ENCODE measurements around the gene QKI. TPM values are rescaled to one million over a fixed set of nuclear protein-coding genes. Genes with fewer than 3 reads are reported as not detected.
"Not testable (repeated sequence)": the region's sequence is repeated elsewhere in the genome, so short reads cannot be mapped to it uniquely, and the experiment has no call there.

The QKI gene
- total and polyA plus RNA-seq, 4 donors: 27.1 to 213 (median 89.5) TPM

DNA sequence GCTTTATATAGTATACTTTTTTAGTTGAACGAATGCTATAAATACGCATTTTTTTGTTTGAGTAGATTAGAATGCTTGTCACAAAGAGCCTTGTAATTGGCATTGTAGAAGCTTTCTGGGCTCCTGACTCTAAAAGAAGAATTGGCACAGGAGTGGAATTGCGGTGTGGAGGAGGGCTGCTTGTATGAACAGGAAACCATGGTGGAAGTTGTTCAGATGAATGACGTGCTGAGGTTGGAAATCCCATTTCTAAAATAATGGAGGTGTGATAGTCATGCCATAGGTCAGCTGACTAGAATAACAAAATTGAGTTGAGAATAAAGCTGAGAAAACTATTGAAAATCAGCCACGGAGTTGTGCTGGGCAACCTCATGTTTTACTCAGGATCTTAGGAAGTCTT, 174.9 kb downstream of the QKI start:
- Histone ChIP-seq H3K27me3 (ENCODE audit: control insufficient read depth in 1 of 2, insufficient read depth in 2 of 2, low read length in 1 of 2) (no peaks in the 10 kb centered on the region), H3K4me3 (ENCODE audit: low read length in 2 of 2) (no peak overlapping the region), H3K4me1 (ENCODE audit: control insufficient read depth in 1 of 2, insufficient read depth in 2 of 2, low read length in 2 of 2) (no peaks in the 10 kb centered on the region), H3K9me3 (ENCODE audit: control insufficient read depth, low read length) (no peaks in the 10 kb centered on the region), H3K36me3 (ENCODE audit: control insufficient read depth in 1 of 2, insufficient read depth in 2 of 2, low read length in 1 of 2) (no peaks in the 10 kb centered on the region), H3K27ac (ENCODE audit: low read depth in 1 of 2, low read length in 2 of 2) (no peak overlapping the region)
- intact Hi-C loops (cut with DNase I): no loop called here
- no peak for ATAC-seq (ENCODE audit: low FRiP score)
- 41 to 49% methylated on average over 5 of the region's 5 CpGs for WGBS, 2 donors
- no peak for DNase-seq

DNA sequence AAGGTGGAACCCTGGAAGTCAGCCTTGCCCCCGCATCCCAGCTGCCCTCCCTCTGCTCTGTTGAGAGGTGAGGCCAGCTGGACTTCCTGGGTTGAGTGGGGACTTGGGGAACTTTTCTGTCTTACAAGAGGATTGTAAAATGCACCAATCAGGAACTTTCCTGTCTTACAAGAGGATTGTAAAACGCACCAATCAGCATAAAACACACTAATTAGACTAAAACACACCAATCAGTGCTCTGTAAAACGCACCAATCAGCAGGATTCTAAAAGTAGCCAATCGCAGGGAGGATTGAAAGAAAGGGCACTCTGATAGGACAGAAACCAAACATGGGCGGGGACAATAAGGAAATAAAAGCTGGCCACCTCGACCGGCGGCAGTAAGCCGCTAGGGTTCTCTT, 175.6 kb downstream of the QKI start:
- H3K9me3 ChIP-seq (ENCODE audit: control insufficient read depth, low read length); intact Hi-C loops (cut with DNase I); ATAC-seq (ENCODE audit: low FRiP score); DNase-seq; H3K27ac ChIP-seq (ENCODE audit: low read depth in 1 of 2, low read length in 2 of 2); H3K27me3 ChIP-seq (ENCODE audit: control insufficient read depth in 1 of 2, insufficient read depth in 2 of 2, low read length in 1 of 2); H3K4me1 ChIP-seq (ENCODE audit: control insufficient read depth in 1 of 2, insufficient read depth in 2 of 2, low read length in 2 of 2); H3K36me3 ChIP-seq (ENCODE audit: control insufficient read depth in 1 of 2, insufficient read depth in 2 of 2, low read length in 1 of 2); H3K4me3 ChIP-seq (ENCODE audit: low read length in 2 of 2): not testable (repeated sequence)
- 96% methylated on average over 9 of the region's 9 CpGs for WGBS, 2 donors

DNA sequence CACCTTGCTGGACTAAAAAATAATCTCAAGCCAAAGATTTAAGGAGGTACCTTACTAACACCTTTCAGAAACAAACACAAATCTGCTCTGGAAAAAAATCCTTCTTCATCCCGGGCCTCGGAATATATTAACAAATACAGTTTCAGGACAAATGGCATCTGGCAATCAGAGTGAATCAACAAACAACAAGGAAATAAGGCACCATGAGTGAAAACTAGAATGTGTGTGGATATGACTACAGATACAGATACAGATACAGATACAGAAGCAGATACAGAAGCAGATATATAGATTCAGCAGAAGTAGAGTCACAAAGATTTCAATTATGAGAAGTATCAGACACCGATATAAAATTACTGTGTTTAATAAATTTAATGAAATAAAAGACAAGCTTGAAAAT, 178.4 kb downstream of the QKI start:
- Histone ChIP-seq H3K4me3 (ENCODE audit: low read length in 2 of 2) (no peak overlapping the region), H3K27ac (ENCODE audit: low read depth in 1 of 2, low read length in 2 of 2) (no peak overlapping the region), H3K36me3 (ENCODE audit: control insufficient read depth in 1 of 2, insufficient read depth in 2 of 2, low read length in 1 of 2) (no peaks in the 10 kb centered on the region), H3K4me1 (ENCODE audit: control insufficient read depth in 1 of 2, insufficient read depth in 2 of 2, low read length in 2 of 2) (no peaks in the 10 kb centered on the region), H3K27me3 (ENCODE audit: control insufficient read depth in 1 of 2, insufficient read depth in 2 of 2, low read length in 1 of 2) (no peaks in the 10 kb centered on the region), H3K9me3 (ENCODE audit: control insufficient read depth, low read length) (no peaks in the 10 kb centered on the region)
- intact Hi-C loops (cut with DNase I): no loop called here
- no peak for ATAC-seq (ENCODE audit: low FRiP score)
- WGBS, 2 donors: 88 to 95% methylated on average over 3 of the region's 3 CpGs
- no peak for DNase-seq

DNA sequence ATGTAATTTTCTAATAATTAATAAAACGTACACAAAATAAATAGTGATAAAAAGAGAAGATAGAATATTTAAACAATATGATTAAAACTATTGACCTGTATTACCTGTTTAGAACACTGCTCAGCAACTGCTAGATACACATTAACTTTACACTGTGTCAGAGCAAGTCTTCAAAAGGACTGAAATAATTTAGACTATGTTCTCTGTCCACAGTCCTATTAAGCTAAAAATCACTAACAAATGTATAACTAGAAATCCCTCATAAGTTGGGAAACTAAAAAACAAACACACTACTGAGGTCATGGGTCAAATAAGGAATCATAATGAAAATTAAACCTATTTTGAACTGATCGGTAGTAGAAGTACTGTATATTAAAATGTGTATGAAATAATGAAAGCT, 181.7 kb downstream of the QKI start:
- H3K4me3 ChIP-seq (ENCODE audit: low read length in 2 of 2): no peak overlapping the region
- H3K4me1 ChIP-seq (ENCODE audit: control insufficient read depth in 1 of 2, insufficient read depth in 2 of 2, low read length in 2 of 2): no peaks in the 10 kb centered on the region
- H3K27ac ChIP-seq (ENCODE audit: low read depth in 1 of 2, low read length in 2 of 2): no peak overlapping the region
- no peaks in the 10 kb centered on the region for H3K36me3 ChIP-seq (ENCODE audit: control insufficient read depth in 1 of 2, insufficient read depth in 2 of 2, low read length in 1 of 2)
- 83 to 91% methylated on average over 2 of the region's 2 CpGs for WGBS, 2 donors
- ATAC-seq (ENCODE audit: low FRiP score) (no peak), DNase-seq (no peak)
- no peaks in the 10 kb centered on the region for H3K27me3 ChIP-seq (ENCODE audit: control insufficient read depth in 1 of 2, insufficient read depth in 2 of 2, low read length in 1 of 2)
- peaks cover 1% of the 10 kb centered on the region for H3K9me3 ChIP-seq (ENCODE audit: control insufficient read depth, low read length)
- intact Hi-C loops (cut with DNase I): no loop called here

DNA sequence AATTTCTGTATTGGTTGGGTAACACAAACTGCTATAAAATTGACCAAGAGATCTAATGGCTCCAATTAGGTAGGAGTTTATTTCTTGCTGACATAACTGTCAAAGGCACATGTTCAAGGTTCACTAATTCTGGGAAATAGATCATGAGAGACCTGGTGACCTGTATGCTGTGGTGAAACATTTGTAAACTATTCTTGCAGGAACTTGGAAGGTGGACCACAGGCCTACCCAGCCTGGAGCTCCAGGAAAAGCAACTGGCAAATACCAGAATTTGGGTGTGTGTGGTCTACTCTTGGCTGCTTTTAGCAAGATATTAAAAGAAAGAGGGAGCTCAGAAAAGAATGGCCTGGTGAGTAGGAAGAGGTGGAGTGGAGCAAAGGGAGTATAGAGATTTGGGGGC, 184.6 kb downstream of the QKI start:
- H3K4me1 ChIP-seq (ENCODE audit: control insufficient read depth in 1 of 2, insufficient read depth in 2 of 2, low read length in 2 of 2): no peaks in the 10 kb centered on the region
- no peak overlapping the region for H3K27ac ChIP-seq (ENCODE audit: low read depth in 1 of 2, low read length in 2 of 2)
- H3K27me3 ChIP-seq (ENCODE audit: control insufficient read depth in 1 of 2, insufficient read depth in 2 of 2, low read length in 1 of 2): no peaks in the 10 kb centered on the region
- no peaks in the 10 kb centered on the region for H3K36me3 ChIP-seq (ENCODE audit: control insufficient read depth in 1 of 2, insufficient read depth in 2 of 2, low read length in 1 of 2)
- ATAC-seq (ENCODE audit: low FRiP score) (no peak), DNase-seq (no peak)
- H3K4me3 ChIP-seq (ENCODE audit: low read length in 2 of 2): no peak overlapping the region
- H3K9me3 ChIP-seq (ENCODE audit: control insufficient read depth, low read length): peaks cover 1% of the 10 kb centered on the region
- intact Hi-C loops (cut with DNase I): no loop called here

DNA sequence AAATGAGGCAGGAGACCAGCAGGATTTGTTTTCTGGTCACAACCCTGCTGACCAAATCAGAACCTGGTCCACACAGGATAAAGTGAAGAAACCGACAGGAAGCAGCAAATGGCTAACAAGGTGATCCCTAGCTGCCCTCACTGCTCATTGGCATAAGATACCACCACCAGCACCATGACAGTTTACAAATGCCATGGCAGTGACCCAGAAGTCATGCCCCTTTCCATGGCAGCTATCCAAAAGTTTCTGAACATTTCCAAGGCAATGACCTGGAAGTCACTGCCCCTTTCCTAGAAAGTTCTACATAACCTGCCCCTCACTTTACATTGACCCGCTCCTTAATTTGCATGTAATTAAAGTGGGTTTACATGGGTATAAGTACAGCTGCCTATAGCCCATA, 185.2 kb downstream of the QKI start:
- H3K36me3 ChIP-seq (ENCODE audit: control insufficient read depth in 1 of 2, insufficient read depth in 2 of 2, low read length in 1 of 2): no peaks in the 10 kb centered on the region
- WGBS, 2 donors: 95 to 96% methylated on average over 2 of the region's 2 CpGs
- no peak overlapping the region for H3K4me3 ChIP-seq (ENCODE audit: low read length in 2 of 2)
- H3K27ac ChIP-seq (ENCODE audit: low read depth in 1 of 2, low read length in 2 of 2): no peak overlapping the region
- peaks cover 1% of the 10 kb centered on the region for H3K9me3 ChIP-seq (ENCODE audit: control insufficient read depth, low read length)
- intact Hi-C loops (cut with DNase I): no loop called here
- ATAC-seq (ENCODE audit: low FRiP score): no peak
- H3K27me3 ChIP-seq (ENCODE audit: control insufficient read depth in 1 of 2, insufficient read depth in 2 of 2, low read length in 1 of 2): no peaks in the 10 kb centered on the region
- H3K4me1 ChIP-seq (ENCODE audit: control insufficient read depth in 1 of 2, insufficient read depth in 2 of 2, low read length in 2 of 2): no peaks in the 10 kb centered on the region
- DNase-seq: no peak

DNA sequence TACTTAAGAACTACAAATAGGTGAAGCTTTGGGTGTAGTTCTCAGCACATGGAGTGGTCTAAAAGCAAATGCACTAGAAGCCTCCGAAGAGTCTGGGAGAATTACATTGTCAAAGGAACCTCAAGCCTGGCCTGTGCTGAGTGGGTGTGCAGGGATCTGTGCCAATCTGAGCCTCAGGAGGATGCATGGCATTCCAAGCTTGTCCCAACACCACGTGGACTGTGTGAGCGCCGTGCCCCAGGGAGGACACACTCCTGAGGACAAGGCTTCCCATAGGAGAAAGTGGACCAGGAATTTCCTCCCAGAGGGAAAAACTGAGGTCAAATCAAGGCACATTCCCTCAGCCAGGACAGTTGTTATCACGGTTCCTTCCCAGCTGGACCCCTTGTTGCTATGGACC, 185.8 kb downstream of the QKI start:
- Histone ChIP-seq H3K36me3 (ENCODE audit: control insufficient read depth in 1 of 2, insufficient read depth in 2 of 2, low read length in 1 of 2) (no peaks in the 10 kb centered on the region), H3K27ac (ENCODE audit: low read depth in 1 of 2, low read length in 2 of 2) (no peak overlapping the region), H3K27me3 (ENCODE audit: control insufficient read depth in 1 of 2, insufficient read depth in 2 of 2, low read length in 1 of 2) (no peaks in the 10 kb centered on the region), H3K4me1 (ENCODE audit: control insufficient read depth in 1 of 2, insufficient read depth in 2 of 2, low read length in 2 of 2) (no peaks in the 10 kb centered on the region), H3K9me3 (ENCODE audit: control insufficient read depth, low read length) (peaks cover 1% of the 10 kb centered on the region), H3K4me3 (ENCODE audit: low read length in 2 of 2) (no peak overlapping the region)
- 45 to 47% methylated on average over 5 of the region's 5 CpGs for WGBS, 2 donors
- DNase-seq (no peak), ATAC-seq (ENCODE audit: low FRiP score) (no peak)
- intact Hi-C loops (cut with DNase I): no loop called here

DNA sequence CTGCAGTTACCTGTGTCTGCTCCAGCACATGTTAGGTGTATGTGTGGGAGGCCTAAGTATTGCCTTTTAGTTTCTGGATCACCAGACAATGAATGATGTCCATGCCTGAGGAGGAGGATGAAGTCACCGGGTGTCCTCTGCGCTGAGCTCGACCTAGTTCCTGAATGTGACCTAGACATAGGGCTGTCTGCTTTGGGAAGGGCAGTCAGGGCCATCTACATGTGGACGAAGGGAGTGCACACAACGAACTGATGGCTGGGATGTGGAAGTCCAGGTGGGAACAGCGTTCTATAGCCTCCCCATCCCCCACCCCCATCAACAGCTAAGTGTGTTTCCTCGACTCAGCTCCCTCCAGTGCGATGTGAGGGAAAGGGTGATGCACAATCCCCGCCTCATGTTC, 186.3 kb downstream of the QKI start:
- H3K36me3 ChIP-seq (ENCODE audit: control insufficient read depth in 1 of 2, insufficient read depth in 2 of 2, low read length in 1 of 2): no peaks in the 10 kb centered on the region
- H3K27me3 ChIP-seq (ENCODE audit: control insufficient read depth in 1 of 2, insufficient read depth in 2 of 2, low read length in 1 of 2): no peaks in the 10 kb centered on the region
- no peaks in the 10 kb centered on the region for H3K4me1 ChIP-seq (ENCODE audit: control insufficient read depth in 1 of 2, insufficient read depth in 2 of 2, low read length in 2 of 2)
- DNase-seq (no peak), ATAC-seq (ENCODE audit: low FRiP score) (no peak)
- 86 to 94% methylated on average over 9 of the region's 9 CpGs for WGBS, 2 donors
- H3K9me3 ChIP-seq (ENCODE audit: control insufficient read depth, low read length): peaks cover 1% of the 10 kb centered on the region
- no peak overlapping the region for H3K27ac ChIP-seq (ENCODE audit: low read depth in 1 of 2, low read length in 2 of 2)
- no peak overlapping the region for H3K4me3 ChIP-seq (ENCODE audit: low read length in 2 of 2)
- intact Hi-C loops (cut with DNase I): no loop called here

DNA sequence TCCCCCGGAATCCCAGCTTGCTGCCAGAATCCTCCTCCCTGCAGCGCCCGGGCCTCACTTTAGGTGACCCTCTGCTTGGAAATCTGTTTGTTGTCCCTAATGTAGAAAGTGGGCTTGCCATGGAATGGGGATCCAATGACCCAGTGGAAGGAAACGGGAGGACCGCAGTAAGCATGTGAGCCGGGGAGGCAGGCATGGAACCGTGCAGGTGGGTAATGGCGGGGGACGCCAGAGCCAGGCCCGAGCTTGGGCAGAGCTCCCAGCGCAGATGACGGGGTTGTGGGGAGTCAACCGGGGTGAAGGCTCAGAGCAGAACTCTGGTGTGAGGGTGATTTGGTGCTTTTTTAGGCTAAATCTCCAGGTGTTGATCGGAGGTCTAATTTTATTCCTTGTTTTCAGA, 188.3 kb downstream of the QKI start:
- no peak for ATAC-seq (ENCODE audit: low FRiP score)
- Histone ChIP-seq H3K9me3 (ENCODE audit: control insufficient read depth, low read length) (peaks cover 1% of the 10 kb centered on the region), H3K27ac (ENCODE audit: low read depth in 1 of 2, low read length in 2 of 2) (no peak overlapping the region), H3K36me3 (ENCODE audit: control insufficient read depth in 1 of 2, insufficient read depth in 2 of 2, low read length in 1 of 2) (no peaks in the 10 kb centered on the region), H3K4me1 (ENCODE audit: control insufficient read depth in 1 of 2, insufficient read depth in 2 of 2, low read length in 2 of 2) (no peaks in the 10 kb centered on the region), H3K27me3 (ENCODE audit: control insufficient read depth in 1 of 2, insufficient read depth in 2 of 2, low read length in 1 of 2) (no peaks in the 10 kb centered on the region), H3K4me3 (ENCODE audit: low read length in 2 of 2) (no peak overlapping the region)
- 94 to 95% methylated on average over 14 of the region's 14 CpGs for WGBS, 2 donors
- DNase-seq: no peak
- intact Hi-C loops (cut with DNase I): no loop called here
